ENCODE results near the gene PDE3B.
"Not testable (repeated sequence)": the region's sequence is repeated elsewhere in the genome, so short reads cannot be mapped to it uniquely, and the experiment has no call there.

Gene PDE3B

GRCh38 chr11:14727215-14727614 is 83.6 kb downstream of the PDE3B start:
- TF ChIP-seq, protein P1, sequence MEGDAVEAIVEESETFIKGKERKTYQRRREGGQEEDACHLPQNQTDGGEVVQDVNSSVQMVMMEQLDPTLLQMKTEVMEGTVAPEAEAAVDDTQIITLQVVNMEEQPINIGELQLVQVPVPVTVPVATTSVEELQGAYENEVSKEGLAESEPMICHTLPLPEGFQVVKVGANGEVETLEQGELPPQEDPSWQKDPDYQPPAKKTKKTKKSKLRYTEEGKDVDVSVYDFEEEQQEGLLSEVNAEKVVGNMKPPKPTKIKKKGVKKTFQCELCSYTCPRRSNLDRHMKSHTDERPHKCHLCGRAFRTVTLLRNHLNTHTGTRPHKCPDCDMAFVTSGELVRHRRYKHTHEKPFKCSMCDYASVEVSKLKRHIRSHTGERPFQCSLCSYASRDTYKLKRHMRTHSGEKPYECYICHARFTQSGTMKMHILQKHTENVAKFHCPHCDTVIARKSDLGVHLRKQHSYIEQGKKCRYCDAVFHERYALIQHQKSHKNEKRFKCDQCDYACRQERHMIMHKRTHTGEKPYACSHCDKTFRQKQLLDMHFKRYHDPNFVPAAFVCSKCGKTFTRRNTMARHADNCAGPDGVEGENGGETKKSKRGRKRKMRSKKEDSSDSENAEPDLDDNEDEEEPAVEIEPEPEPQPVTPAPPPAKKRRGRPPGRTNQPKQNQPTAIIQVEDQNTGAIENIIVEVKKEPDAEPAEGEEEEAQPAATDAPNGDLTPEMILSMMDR (IDR thresholded peaks at IDR 0.05; ENCODE audit: borderline replicate concordance, insufficient read depth, low read depth, low read length): no peak
- H3K4me3 ChIP-seq (ENCODE audit: low read depth, low read length): no peak overlapping the region

DNA sequence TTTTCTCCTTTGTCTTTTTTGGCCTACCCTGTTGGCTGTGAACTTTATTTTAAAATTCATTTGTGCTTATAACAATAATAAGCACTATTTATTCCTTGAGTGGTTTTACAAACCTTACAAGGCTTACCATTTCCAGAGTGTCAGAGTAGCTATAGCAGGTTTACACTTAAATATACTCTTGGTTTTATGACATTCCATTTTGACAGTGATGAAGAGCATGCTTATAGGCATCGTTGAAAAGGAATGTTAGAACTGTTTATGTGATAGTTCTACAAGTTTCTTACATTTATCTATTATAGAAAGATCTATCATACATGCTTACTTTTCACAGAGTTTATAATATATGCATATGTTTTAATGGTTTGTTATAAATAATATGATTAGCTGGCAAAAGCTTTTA is 84.1 kb downstream of the PDE3B start:
- no peak overlapping the region for H3K4me3 ChIP-seq (ENCODE audit: low read depth, low read length)
- TF ChIP-seq, protein P1 (IDR thresholded peaks at IDR 0.05; ENCODE audit: borderline replicate concordance, insufficient read depth, low read depth, low read length): no peak

DNA sequence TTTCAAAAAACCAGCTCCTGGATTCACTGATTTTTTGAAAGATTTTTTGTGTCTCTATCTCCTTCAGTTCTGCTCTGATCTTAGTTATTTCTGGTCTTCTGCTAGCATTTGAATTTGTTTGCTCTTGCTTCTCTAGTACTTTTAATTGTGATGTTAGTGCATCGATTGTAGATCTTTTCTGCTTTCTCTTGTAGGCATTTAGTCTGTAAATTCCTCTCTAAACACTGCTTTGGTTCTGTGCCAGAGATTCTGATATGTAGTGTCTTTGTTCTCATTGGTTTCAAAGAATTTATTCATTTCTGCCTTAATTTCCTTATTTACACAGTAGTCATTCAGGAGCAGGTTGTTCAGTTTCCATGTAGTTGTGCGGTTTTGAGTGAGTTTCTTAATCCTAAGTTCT is 96.9 kb downstream of the PDE3B start:
- not testable (repeated sequence) for H3K4me3 ChIP-seq (ENCODE audit: low read depth, low read length)

DNA sequence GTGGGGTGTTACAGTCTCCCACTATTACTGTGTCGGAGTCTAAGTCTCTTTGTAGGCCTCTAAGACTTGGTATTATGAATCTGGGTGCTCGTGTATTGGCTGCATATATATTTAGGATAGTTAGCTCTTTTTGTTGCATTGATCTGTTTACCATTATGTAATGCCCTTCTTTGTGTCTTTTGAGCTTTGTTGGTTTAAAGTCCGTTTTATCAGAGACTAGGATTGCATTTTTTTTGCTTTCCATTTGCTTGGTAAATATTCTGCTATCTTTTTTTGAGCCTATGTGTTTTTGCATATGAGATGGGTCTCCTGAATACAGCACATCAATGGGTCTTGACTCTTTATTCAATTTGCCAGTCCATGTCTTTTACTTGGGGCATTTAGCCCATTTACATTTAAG is 97.6 kb downstream of the PDE3B start:
- no peak overlapping the region for H3K4me3 ChIP-seq (ENCODE audit: low read depth, low read length)
- TF ChIP-seq, protein P1 (IDR thresholded peaks at IDR 0.05; ENCODE audit: borderline replicate concordance, insufficient read depth, low read depth, low read length): no peak

GRCh38 chr11:14742849-14743559 is 99.4 kb downstream of the PDE3B start:
- no peak overlapping the region for H3K4me3 ChIP-seq (ENCODE audit: low read depth, low read length)
- TF ChIP-seq, protein P1 (IDR thresholded peaks at IDR 0.05; ENCODE audit: borderline replicate concordance, insufficient read depth, low read depth, low read length): no peak

GRCh38 chr11:14743667-14744066 is 100.1 kb downstream of the PDE3B start:
- not testable (repeated sequence) for H3K4me3 ChIP-seq (ENCODE audit: low read depth, low read length)

DNA sequence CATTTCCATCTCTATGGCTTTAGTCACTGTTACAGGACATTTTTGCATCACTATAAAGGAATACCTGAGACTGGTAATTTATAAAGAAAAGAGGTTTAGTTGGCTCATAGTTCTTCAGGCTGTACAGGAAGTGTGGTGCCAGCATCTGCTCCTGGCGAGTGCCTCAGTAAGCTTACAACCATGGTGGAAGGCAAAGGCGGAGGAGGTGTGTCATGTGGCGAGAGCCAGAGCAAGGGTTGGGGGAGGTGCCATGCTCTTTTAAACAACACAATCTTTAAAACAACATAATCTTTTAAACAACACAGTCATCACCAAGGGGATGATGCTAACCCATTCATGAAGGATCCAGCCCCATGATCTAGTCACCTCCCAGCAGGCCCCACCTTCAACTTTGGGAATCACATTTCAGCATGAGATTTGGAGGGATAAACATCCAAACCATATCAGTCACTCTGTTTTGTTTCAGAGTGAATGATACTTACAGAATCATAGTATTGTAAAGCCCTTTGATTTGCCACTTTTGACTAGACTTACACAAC is 103.3 kb downstream of the PDE3B start:
- TF ChIP-seq, protein P1 (IDR thresholded peaks at IDR 0.05; ENCODE audit: borderline replicate concordance, insufficient read depth, low read depth, low read length): no peak
- no peak overlapping the region for H3K4me3 ChIP-seq (ENCODE audit: low read depth, low read length)

GRCh38 chr11:14748090-14748489 is 104.5 kb downstream of the PDE3B start:
- TF ChIP-seq, protein P1 (IDR thresholded peaks at IDR 0.05; ENCODE audit: borderline replicate concordance, insufficient read depth, low read depth, low read length): no peak
- H3K4me3 ChIP-seq (ENCODE audit: low read depth, low read length): no peak overlapping the region

Data from GM12875 (cell line).